IMR-90 (cell line): ENCODE data around the gene TGFB3. TPM values are rescaled to one million over a fixed set of nuclear protein-coding genes. Genes with fewer than 3 reads are reported as not detected.

Experiments
- ATAC-seq: fragments of 200-7000 bp; cut with Tn5 transposase; 2 replicates; pipeline ENCODE4 v1.9.1; 2020; ENCODE audit warnings: low read depth, mild to moderate bottlenecking, moderate library complexity
- BruUV-seq: library from RNA; stranded (reverse); fragments of 400-500 nt; replicated peaks from 2 replicates; lab custom pipeline; 2021; lab: Mats Ljungman, UMichigan
- CTCF ChIA-PET: fragments of 300-600 bp; formaldehyde crosslinking; extraction: SDS; loops from one replicate; lab custom pipeline; 2021; ENCODE audit warnings: antibody characterized with exemption; lab: Yijun Ruan, JAX
- POLR2A ChIA-PET: fragments of 300-600 bp; sonication (Branson Sonifier 250); formaldehyde crosslinking; loops from one replicate; lab custom pipeline; 2022; ENCODE audit warnings: antibody characterized with exemption; ENCODE audit not compliant: unreplicated experiment; lab: Charles Lee
- DNase-seq: peaks from one replicate; pipeline ENCODE4 v3.0.0; 2013
- H2AFZ ChIP-seq: replicated peaks from 2 replicates; pipeline ENCODE3; 2013; ENCODE audit warnings: low read length, mild to moderate bottlenecking; ENCODE audit not compliant: poor library complexity
- H2AK5ac ChIP-seq: 2 replicates; pipeline ENCODE4 v1.6.1; 2013; ENCODE audit warnings: low read depth, low read length, inconsistent platforms
- H2AK9ac ChIP-seq: replicated peaks from 2 replicates; pipeline ENCODE3; 2013; ENCODE audit warnings: mild to moderate bottlenecking, low read depth, low read length, moderate library complexity; ENCODE audit not compliant: poor library complexity
- H2BK120ac ChIP-seq: 2 replicates; pipeline ENCODE4 v1.6.1; 2013; ENCODE audit warnings: low read depth, low read length, inconsistent platforms
- H2BK15ac ChIP-seq: 3 replicates; pipeline ENCODE4 v1.6.1; 2013; ENCODE audit warnings: low read depth, low read length, inconsistent platforms
- H2BK20ac ChIP-seq: 2 replicates; pipeline ENCODE4 v1.6.1; 2013; ENCODE audit warnings: low read depth, mild to moderate bottlenecking, inconsistent platforms, low read length, moderate library complexity
- H2BK5ac ChIP-seq: 2 replicates; pipeline ENCODE4 v1.6.1; 2013; ENCODE audit warnings: mild to moderate bottlenecking, low read depth, low read length, inconsistent platforms; ENCODE audit not compliant: poor library complexity, severe bottlenecking
- H3K14ac ChIP-seq: replicated peaks from 2 replicates; pipeline ENCODE4 v1.6.1; 2013; ENCODE audit warnings: low read depth, low read length, inconsistent platforms
- H3K18ac ChIP-seq: 2 replicates; pipeline ENCODE4 v1.6.1; 2013; ENCODE audit warnings: low read depth, low read length, control low read depth
- H3K23ac ChIP-seq: 2 replicates; pipeline ENCODE4 v1.6.1; 2013; ENCODE audit warnings: low read depth, low read length, inconsistent platforms
- H3K27ac ChIP-seq: 2 replicates; pipeline ENCODE4 v1.5.1; 2013; ENCODE audit warnings: mild to moderate bottlenecking, control low read depth, low read length; ENCODE audit not compliant: insufficient read depth
- H3K27me3 ChIP-seq: 2 replicates; pipeline ENCODE4 v1.6.1; 2013; ENCODE audit warnings: low read length; ENCODE audit not compliant: control insufficient read depth, insufficient read depth
- H3K36me3 ChIP-seq: 2 replicates; pipeline ENCODE4 v1.6.1; 2013; ENCODE audit warnings: low read length, mixed read lengths; ENCODE audit not compliant: control insufficient read depth, insufficient read depth
- H3K4ac ChIP-seq: 2 replicates; pipeline ENCODE4 v1.6.1; 2013; ENCODE audit warnings: low read depth, low read length, inconsistent platforms
- H3K4me1 ChIP-seq: 2 replicates; pipeline ENCODE4 v1.6.1; 2013; ENCODE audit warnings: low read length, mixed read lengths; ENCODE audit not compliant: control insufficient read depth, insufficient read depth
- H3K4me2 ChIP-seq: 2 replicates; pipeline ENCODE4 v1.6.1; 2013; ENCODE audit warnings: low read depth, mild to moderate bottlenecking, control low read depth, low read length, moderate library complexity
- H3K4me3 ChIP-seq: 2 replicates; pipeline ENCODE4 v1.5.1; 2013; ENCODE audit warnings: low read depth, mild to moderate bottlenecking, control low read depth, low read length, moderate library complexity; ENCODE audit not compliant: insufficient read depth
- H3K56ac ChIP-seq: 2 replicates; pipeline ENCODE4 v1.6.1; 2013; ENCODE audit warnings: low read length, inconsistent platforms; ENCODE audit not compliant: insufficient read depth; ENCODE audit errors: extremely low read depth
- H3K79me1 ChIP-seq, 2 experiments: 2 replicates each; pipeline ENCODE4 v1.6.1; 2013; ENCODE audit warnings: low read length in 2 of 2, inconsistent platforms in 1 of 2, low read depth in 1 of 2
- H3K9ac ChIP-seq: 2 replicates; pipeline ENCODE4 v1.6.1; 2013; ENCODE audit warnings: low read depth, low read length, control low read depth
- H3K9me1 ChIP-seq: 2 replicates; pipeline ENCODE4 v1.6.1; 2013; ENCODE audit warnings: low read length, inconsistent platforms; ENCODE audit not compliant: insufficient read depth
- H3K9me3 ChIP-seq: 2 replicates; pipeline ENCODE4 v1.6.1; 2013; ENCODE audit warnings: low read length; ENCODE audit not compliant: control insufficient read depth, insufficient read depth
- H4K20me1 ChIP-seq: 2 replicates; pipeline ENCODE4 v1.6.1; 2013; ENCODE audit warnings: low read length, inconsistent platforms; ENCODE audit not compliant: insufficient read depth
- H4K5ac ChIP-seq: 2 replicates; pipeline ENCODE4 v1.6.1; 2013; ENCODE audit warnings: mild to moderate bottlenecking, low read depth, low read length, control low read depth
- H4K8ac ChIP-seq, 2 experiments: 2 replicates each; pipeline ENCODE4 v1.6.1; 2013; ENCODE audit warnings: low read depth in 2 of 2, low read length in 2 of 2, control low read depth in 1 of 2, inconsistent platforms in 1 of 2
- H4K91ac ChIP-seq: 2 replicates; pipeline ENCODE4 v1.6.1; 2013; ENCODE audit warnings: low read depth, low read length, inconsistent platforms; ENCODE audit not compliant: insufficient read depth
- FOS ChIP-seq: fragments of 150-350 bp; IDR thresholded peaks from 2 replicates; pipeline ENCODE4 v1.6.1; 2016; ENCODE audit warnings: low read depth, low read length
- MAZ ChIP-seq: IDR thresholded peaks from 2 replicates; pipeline ENCODE4 v1.6.1; 2012; ENCODE audit warnings: low read depth, mild to moderate bottlenecking, low read length, improper control_type of control experiment, moderate library complexity, borderline replicate concordance
- RCOR1 ChIP-seq: IDR thresholded peaks from 2 replicates; pipeline ENCODE4 v1.6.1; 2012; ENCODE audit warnings: mild to moderate bottlenecking, low read length, improper control_type of control experiment; ENCODE audit not compliant: insufficient replicate concordance
- WGBS, 2 experiments: methylation state at CpG; one replicate each; pipeline versions ENCODE4 v1.1.5 to v1.1.7; 2013; ENCODE audit warnings: missing lambda C conversion rate in 2 of 2; ENCODE audit not compliant: insufficient read length in 1 of 2; ENCODE audit errors: extremely low coverage in 2 of 2; 5-methylcytosine and 5-hydroxymethylcytosine counted together
- dilution Hi-C: fragments of 300-500 bp; cut with HindIII; formaldehyde crosslinking; loops from one replicate; pipeline ENCODE4 v1.14.3; 2018; ENCODE audit warnings: low sequenced_read_pairs; ENCODE audit not compliant: unreplicated experiment
- in situ Hi-C: fragments of 300-500 bp; cut with MboI; formaldehyde crosslinking; loops from 3 replicates; pipeline ENCODE4 v1.14.3; 2019; ENCODE audit warnings: low sequenced_read_pairs, inconsistent platforms, mixed read lengths
- intact Hi-C: fragments of 100-400 bp; cut with micrococcal nuclease; formaldehyde crosslinking; loops from 2 replicates; pipeline ENCODE4 v1.10.0; 2022
- polyA plus RNA-seq, 3 experiments: library from polyadenylated mRNA; depleted of rRNA; stranded (reverse); fragments of >200 nt; gene quantifications; 2 replicates each; pipeline ENCODE4 v1.2.3, GENCODE V29; 2012; ENCODE audit warnings: low replicate concordance in 1 of 3
- total RNA-seq: library from RNA; depleted of rRNA; stranded (reverse); fragments of >200 nt; gene quantifications from 2 replicates; pipeline ENCODE4 v1.2.3, GENCODE V29; 2012

Gene TGFB3
- total and polyA plus RNA-seq, 2 of the 4 experiments (the other 2 are of a cell fraction): 2.2 to 4.3 TPM

GRCh38 chr14:75978249-75978731 is 3.5 kb downstream of the TGFB3 start:
- H3K4me2 ChIP-seq: no peak overlapping the region
- no peaks in the 10 kb centered on the region for H3K36me3 ChIP-seq
- no peak overlapping the region for H2BK120ac ChIP-seq
- no peaks in the 10 kb centered on the region; the same call in none of the 2 replicates for H3K27me3 ChIP-seq
- no peak overlapping the region for H2BK20ac ChIP-seq
- H4K8ac ChIP-seq: no peak overlapping the region
- intact Hi-C loops: no loop called here
- DNase-seq (no peak), ATAC-seq (no peak)
- H4K5ac ChIP-seq: no peak overlapping the region
- dilution Hi-C loops: no loop called here
- no peak overlapping the region for H3K14ac ChIP-seq
- TF ChIP-seq MAZ (no peak), RCOR1 (no peak), FOS (no peak)
- no peak overlapping the region for H2AFZ ChIP-seq
- no peaks in the 10 kb centered on the region for H4K20me1 ChIP-seq
- no peaks in the 10 kb centered on the region for H3K79me1 ChIP-seq
- no peak overlapping the region for H2BK5ac ChIP-seq
- CTCF ChIA-PET: interaction anchor here (0.9 to 5.3 kb wide), 4 partner anchors 16 to 268 kb away, joined by 3 to 63 read pairs (median 13); no protein-coding TSS in a partner anchor
- no peak overlapping the region for H3K9ac ChIP-seq
- H2AK9ac ChIP-seq: no peak overlapping the region
- no peak overlapping the region for H3K18ac ChIP-seq
- no peaks in the 10 kb centered on the region for H3K9me1 ChIP-seq
- H3K56ac ChIP-seq: no peak overlapping the region
- H3K4ac ChIP-seq: no peak overlapping the region
- 86% methylated on average over 3 of the region's 10 CpGs; no CpG with 5 or more reads in 1 of the 2 experiments for WGBS, 2 experiments
- no peaks in the 10 kb centered on the region for H3K9me3 ChIP-seq
- no peak overlapping the region for H4K91ac ChIP-seq
- H3K4me3 ChIP-seq: no peak overlapping the region
- in situ Hi-C loops: loop anchor here (25.0 kb wide), 1 partner anchor 1084 kb away; no protein-coding TSS in a partner anchor
- peaks cover 7% of the 10 kb centered on the region; the same call in 1 of the 2 replicates for H3K4me1 ChIP-seq
- H2BK15ac ChIP-seq: no peak overlapping the region
- no TSS peak for BruUV-seq
- no peak overlapping the region for H3K27ac ChIP-seq
- H2AK5ac ChIP-seq: no peak overlapping the region
- POLR2A ChIA-PET: no interaction called here
- no peak overlapping the region for H3K23ac ChIP-seq
